AG04449 (cell line): ENCODE measurements around the gene NELL2.

Experiments
- CTCF ChIA-PET: fragments of 350-600 bp; formaldehyde crosslinking; extraction: SDS; loops from one replicate; lab custom pipeline; 2021; ENCODE audit warnings: antibody characterized with exemption; lab: Yijun Ruan, JAX
- POLR2A ChIA-PET: fragments of 400-600, 350-600 bp; formaldehyde crosslinking; extraction: SDS; loops from one replicate; lab custom pipeline; 2020; ENCODE audit warnings: antibody characterized with exemption, inconsistent platforms; lab: Yijun Ruan, JAX
- DNase-seq: peaks from one replicate; pipeline ENCODE4 v3.0.0-alpha.2; 2010; ENCODE audit warnings: low read depth, low spot score
- H3K4me3 ChIP-seq: 2 replicates; pipeline ENCODE4 v1.5.1; 2011; ENCODE audit warnings: low read depth, mild to moderate bottlenecking, control low read depth, low read length
- TF ChIP-seq, protein P1 (sequence below): IDR thresholded peaks from one replicate; pipeline ENCODE4 v1.5.1; 2011; ENCODE audit warnings: mild to moderate bottlenecking, moderate library complexity, low read length, control low read depth, inconsistent platforms; ENCODE audit not compliant: insufficient read depth; ENCODE audit errors: missing control alignments

Gene NELL2

DNA sequence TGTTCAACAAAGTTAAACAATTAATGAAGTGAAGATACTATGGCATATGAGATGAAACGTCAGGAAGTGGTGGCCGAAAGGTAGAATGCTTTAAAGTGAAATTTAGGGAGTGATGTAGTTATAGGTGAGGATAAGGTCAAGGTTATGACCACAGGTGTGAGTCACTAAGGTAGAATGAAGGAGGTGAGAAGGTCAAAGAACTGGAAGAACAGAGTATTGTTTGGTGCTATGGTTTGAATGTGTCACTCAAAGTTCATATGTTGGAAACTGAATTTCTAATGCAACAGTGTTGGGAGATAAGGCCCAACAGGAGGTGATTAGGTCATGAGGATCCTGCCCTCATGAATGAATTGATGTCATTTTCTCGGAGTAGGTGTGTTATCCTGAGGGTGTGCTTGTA is 293.6 kb downstream of the NELL2 start:
- no peak for DNase-seq
- TF ChIP-seq, protein P1, sequence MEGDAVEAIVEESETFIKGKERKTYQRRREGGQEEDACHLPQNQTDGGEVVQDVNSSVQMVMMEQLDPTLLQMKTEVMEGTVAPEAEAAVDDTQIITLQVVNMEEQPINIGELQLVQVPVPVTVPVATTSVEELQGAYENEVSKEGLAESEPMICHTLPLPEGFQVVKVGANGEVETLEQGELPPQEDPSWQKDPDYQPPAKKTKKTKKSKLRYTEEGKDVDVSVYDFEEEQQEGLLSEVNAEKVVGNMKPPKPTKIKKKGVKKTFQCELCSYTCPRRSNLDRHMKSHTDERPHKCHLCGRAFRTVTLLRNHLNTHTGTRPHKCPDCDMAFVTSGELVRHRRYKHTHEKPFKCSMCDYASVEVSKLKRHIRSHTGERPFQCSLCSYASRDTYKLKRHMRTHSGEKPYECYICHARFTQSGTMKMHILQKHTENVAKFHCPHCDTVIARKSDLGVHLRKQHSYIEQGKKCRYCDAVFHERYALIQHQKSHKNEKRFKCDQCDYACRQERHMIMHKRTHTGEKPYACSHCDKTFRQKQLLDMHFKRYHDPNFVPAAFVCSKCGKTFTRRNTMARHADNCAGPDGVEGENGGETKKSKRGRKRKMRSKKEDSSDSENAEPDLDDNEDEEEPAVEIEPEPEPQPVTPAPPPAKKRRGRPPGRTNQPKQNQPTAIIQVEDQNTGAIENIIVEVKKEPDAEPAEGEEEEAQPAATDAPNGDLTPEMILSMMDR = no peak
- POLR2A ChIA-PET = no interaction called here
- H3K4me3 ChIP-seq = no peak overlapping the region
- CTCF ChIA-PET = no interaction called here

DNA sequence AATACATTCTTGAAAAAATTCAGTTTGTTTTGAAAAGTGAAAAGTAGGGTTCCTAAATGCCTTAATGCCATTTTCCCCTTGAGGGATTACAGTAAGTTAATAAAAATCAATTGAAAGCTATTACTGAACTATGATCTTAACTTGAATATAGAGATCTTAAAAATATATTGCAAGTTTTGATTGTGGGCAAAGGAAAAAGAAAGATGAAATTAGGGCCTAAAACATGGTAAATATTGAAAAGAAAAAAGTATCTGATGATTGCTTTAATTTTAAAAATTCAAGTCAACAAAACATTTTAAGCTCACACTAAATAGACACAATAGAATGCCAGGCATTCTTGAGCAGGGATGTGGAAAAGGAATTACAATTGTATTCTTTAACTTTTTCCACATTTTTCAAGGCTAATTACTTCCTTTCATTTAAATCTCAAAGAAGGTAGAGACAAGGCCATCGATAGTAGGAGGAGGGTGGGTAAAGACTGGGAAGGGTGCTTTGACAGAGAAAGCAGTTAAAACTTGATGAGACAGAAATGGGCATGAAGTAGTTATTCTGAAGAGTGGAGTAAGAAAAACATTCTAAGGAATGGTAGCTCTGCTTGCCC is 294.4 kb downstream of the NELL2 start:
- H3K4me3 ChIP-seq = no peak overlapping the region
- POLR2A ChIA-PET = no interaction called here
- TF ChIP-seq, protein P1 = no peak
- CTCF ChIA-PET = no interaction called here
- DNase-seq = no peak

DNA sequence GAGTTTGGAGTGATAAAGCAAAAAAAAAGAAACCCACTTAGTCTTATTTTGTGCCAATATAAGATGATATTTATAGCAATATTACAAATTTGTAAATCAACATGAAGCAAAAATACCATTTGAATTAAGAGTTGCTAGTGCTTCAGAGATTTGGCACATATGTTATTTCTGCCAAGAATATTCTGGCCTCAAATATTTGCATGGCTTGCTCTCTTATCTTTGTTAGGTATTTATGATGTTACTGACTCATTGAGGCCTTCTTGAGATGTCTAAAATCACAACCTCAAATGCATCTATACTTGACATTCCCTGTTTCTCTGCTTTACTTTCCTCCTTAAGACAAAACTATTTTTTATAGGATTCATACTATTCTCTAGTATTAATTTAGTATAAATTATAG is 301.5 kb downstream of the NELL2 start:
- DNase-seq = no peak
- TF ChIP-seq, protein P1 = no peak
- CTCF ChIA-PET = no interaction called here
- H3K4me3 ChIP-seq = no peak overlapping the region
- POLR2A ChIA-PET = no interaction called here

DNA sequence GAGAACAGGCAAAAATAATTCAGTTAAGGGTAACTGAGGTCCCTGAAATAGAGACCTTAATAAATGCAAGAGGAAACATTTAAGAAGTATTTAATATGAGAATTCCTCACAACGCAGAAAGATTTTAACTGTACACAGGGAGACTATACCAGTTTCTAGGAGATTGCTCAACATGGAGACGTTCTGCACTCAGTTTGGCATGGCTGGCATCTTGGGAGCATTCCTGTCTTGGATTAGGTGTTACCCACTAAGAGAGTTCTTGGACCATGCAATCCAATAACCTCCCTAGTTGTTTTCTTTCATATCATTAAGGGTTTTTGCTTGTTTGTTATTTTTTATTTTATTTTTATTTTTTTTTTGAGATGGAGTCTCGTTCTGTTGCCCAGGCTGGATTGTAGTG is 302.4 kb downstream of the NELL2 start:
- ChIA-PET CTCF (no interaction called here), POLR2A (no interaction called here)
- H3K4me3 ChIP-seq = no peak overlapping the region
- no peak for DNase-seq
- TF ChIP-seq, protein P1 = no peak

DNA sequence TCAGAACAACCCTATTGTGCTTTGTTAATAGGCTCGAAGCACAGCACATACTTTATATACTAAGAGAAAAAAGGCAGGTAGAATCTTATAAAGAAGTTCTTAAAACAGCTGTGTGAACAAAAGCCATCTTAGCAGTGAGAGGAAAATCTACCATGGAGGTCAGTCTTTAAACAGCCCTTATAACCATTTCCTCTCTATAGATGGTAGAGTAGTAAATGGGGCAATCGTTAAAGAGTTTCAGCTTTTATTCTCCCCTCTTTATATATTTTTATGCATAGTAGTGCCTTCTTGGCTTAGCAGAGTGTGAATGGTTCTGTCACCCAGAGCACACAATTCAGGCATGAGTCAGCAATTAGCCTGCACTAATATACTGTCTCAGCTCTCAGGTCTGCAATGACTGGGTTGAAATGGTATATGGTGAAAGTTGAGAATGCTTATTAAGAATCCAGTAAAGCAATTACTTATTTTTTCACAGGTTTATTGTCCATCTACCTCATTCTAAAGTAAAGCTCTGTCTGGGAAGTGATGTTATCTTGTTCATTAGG is 305.0 kb downstream of the NELL2 start:
- no peak for DNase-seq
- TF ChIP-seq, protein P1 = no peak
- H3K4me3 ChIP-seq = no peak overlapping the region
- POLR2A ChIA-PET = no interaction called here
- CTCF ChIA-PET = no interaction called here

DNA sequence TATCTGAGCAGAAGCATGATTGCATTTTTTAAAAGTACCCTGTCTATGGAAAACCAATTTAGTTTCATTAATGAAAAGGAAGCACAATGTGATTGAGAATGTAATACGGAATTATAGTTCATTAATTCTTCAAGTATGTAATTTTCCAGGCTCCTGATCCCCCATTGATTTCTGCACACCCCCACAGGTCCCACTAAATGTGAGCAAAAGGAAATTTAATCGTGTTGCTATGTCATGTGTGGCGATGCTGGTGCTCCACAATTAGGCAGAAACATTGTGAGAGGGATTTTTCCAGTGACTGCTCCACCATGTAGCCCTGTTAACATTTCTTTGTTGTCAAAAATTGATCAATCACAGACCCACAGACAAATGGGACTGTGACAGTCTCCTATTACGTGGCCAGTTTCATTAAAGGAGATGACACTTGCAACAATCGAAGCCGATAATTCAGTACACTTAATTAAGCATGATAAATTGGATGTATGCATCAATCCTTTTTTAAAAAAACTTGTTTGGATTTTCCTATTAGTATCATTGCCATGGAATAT is 306.0 kb downstream of the NELL2 start:
- ChIA-PET CTCF (no interaction called here), POLR2A (no interaction called here)
- no peak for DNase-seq
- H3K4me3 ChIP-seq = no peak overlapping the region
- TF ChIP-seq, protein P1 = no peak
